CD4-positive, alpha-beta T cell treated with Interleukin-15 for 1 hour (primary cell): ENCODE measurements around the gene PLPP4.
"Not testable (repeated sequence)": the region's sequence is repeated elsewhere in the genome, so short reads cannot be mapped to it uniquely, and the experiment has no call there.

ENCODE experiments used
- DNase-seq: peaks from one replicate; pipeline ENCODE4 v3.0.0-alpha.2; 2020

PLPP4 gene

DNA sequence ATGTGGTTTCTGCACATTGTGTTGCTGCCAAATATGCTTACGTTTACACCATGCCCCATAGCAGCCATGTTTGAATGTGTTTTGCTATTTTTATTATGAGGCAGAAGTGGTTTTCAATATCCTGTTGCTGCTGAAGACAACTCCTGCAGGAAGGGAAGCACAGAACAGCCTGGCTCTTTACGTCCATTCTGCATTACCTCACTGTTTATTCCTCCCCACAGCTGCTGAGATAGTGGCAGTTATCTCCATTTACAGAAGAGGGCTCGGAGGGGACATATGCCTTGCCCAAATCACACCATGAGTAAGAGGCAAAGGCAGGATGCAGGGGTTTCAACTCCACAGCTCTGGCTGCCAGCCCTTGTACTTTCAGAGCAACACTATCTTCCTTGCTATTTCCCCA is 35.3 kb downstream of the PLPP4 start:
- DNase-seq: no peak

DNA sequence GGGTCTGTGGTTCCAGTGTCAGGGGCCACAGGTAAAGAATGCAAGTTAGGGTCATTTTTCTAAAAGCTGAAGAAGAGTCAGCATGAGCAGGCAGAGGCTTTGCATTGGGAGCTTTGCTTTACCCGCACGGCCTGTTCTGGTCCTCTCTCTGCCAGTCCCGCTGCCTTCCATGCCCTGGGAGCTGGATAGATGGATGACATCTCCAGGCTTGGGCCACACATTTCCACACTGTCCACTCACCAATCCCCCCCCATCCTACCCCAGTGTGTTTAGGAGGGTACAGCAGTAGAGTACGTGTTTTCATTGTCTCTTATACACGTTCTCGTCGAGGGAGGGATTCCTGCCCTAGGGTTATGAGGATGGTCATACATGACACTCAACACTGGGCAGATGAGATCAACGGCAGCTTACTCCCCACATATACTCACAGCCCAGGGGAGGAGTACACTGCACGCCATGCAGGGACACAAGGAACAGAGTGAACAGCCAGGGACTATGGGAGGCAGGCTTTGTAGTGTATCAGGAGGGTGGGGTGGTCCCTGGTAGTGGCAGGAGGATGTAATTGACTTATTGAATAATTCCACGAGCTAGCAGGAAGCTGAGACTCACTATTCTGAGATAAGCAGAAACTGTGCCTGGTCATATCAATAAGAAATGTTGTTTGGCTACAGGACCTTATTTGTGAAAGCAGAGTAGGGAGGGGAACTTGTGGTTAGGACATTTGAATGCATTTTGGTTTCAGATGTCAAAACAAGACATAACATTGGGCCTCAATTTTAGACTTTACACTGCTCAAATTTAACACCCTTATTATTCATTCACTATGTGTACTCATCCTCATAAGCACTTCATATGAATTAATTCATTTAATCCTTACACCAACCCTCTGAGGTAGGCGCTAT is 36.6 kb downstream of the PLPP4 start:
- DNase-seq: no peak

DNA sequence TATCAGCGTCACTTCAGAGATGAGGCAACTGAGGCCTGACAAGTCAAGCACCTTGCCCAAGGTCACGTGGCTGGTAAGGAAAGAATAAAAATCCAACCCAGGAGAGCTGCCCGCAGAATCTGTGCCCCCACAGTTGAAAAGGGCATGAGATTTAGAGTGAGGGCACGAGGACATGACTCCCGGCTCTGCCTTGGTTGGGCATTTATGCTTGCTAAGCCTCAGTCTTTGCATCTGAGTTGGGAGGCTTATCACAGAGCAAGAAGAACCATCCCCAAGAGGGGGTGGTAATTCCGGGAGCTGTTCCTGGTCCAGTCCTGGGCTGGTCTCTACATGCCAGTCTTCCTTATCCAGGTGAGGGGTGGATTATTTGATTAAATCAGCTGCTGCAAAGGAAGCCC is 37.3 kb downstream of the PLPP4 start:
- no peak for DNase-seq

DNA sequence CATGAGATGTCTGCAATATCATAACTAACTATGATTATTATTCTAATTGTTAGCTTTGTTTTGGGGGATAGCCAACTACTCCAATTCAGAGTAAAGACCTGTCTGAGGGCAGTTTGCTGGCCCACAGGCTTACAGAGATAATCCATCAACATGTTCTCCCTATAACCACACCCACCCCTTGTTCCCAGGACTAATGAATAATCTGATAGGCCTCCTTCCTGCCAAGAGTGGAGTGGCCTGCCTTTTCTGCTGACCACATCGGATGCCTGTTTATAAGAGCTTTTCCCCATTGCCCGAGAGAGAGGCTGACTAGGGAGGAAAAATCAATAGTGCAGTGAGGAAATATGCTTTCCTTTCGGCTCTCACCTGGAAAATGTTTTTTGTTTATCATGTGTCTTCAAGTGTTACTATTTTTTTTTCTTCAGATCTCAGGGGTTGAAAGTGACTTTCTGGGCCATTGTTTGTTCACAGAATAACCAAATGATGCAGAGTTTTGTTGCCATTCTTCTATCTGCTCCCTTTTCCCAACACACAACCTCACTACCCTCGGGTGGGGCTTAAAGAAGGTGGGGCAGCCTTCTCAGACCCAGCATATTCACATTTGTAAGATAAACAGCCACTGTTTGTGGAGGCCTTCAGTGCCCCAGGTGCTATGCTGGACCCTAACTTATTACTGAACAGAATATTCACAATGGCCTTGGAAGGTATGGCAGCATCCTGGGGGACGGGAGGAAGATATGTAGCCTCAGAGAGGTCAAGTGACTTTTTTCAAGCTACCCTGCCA is 38.4 kb downstream of the PLPP4 start:
- DNase-seq: no peak

- no peak for DNase-seq
Observed at GRCh38 chr10:120499883-120500282, 42.9 kb downstream of the PLPP4 start.

- DNase-seq: no peak
Observed at GRCh38 chr10:120503689-120504088, 46.7 kb downstream of the PLPP4 start.

GRCh38 chr10:120504227-120504626 is 47.2 kb downstream of the PLPP4 start:
- DNase-seq: not testable (repeated sequence)

- no peak for DNase-seq
Observed at GRCh38 chr10:120505056-120505455, 48.0 kb downstream of the PLPP4 start.

GRCh38 chr10:120505866-120506265 is 48.8 kb downstream of the PLPP4 start:
- no peak for DNase-seq

DNA sequence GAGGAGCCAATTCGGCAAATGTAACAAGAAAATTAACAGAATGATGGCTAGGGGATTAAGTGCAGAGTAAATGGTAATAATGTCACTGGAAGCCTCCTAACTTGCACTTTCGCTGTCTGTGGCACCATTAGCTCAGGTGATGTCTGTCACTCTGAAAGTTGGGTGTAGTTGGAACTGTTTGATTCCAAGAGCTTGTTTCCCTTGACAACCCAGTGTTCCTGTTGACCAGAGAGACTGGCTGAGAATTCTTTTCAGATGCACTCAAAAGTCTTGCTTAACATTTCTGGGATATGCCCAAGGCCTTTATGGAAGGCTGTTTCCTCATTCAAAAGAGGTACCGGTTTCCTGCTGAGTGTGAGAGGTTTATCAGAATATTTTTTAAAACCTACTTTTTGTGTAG is 49.6 kb downstream of the PLPP4 start:
- DNase-seq: no peak

DNA sequence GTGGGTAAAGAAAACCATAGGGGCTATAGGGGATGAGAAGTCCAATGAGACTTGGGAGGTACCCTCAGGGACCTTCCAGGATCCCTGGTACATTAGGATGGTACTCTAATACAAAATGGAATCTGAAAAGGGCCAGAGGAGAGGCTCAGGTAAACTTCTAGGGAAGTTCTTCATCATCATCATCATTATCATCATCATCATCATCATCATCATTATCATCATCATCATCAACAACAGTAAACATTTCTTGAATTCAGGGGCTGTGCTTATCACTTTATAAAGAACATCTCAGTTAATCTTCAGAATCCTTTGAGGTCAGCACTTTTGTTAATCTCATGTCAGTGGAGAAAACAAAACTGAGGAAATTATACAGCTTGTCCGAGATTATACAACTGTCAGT is 50.1 kb downstream of the PLPP4 start:
- no peak for DNase-seq

DNA sequence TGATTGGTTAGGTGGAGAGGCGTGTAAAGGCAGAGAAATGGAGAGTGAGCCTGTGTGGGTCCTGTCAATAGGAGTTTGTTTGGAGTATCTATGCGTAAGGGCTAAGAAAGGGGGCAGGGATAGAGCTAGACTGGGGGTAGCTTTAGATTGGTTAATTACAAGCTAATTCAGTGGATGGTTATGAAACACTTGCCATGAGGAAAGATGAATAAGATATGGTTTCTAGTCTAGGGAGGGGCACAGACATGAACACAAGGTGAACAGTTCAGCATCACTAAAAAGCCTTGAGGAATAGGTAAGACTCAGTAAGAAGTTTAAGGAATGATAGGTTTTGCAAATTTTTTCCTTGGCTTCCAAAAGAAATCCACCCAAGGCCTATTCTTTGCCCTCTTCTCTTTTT is 50.6 kb downstream of the PLPP4 start:
- DNase-seq: no peak

DNA sequence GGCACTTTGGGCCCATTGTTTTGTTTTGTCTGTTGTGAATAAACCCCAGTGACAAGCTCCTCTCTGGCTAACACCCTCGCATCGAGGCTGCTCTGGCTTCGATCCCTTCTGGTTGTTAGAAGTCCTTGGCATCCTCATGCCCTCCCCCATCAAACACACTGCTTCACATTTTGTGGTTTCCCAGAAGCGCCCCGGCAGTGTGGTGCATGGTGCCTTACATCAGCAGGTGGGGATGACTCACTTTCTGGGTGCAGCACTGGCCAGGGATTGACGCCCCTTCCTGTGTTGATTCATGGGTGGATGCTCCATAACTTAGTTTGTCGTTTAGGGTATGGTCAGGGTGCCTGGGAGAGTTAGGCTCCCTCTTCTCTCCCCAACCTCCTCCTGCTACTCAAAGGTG is 51.4 kb downstream of the PLPP4 start:
- no peak for DNase-seq

DNA sequence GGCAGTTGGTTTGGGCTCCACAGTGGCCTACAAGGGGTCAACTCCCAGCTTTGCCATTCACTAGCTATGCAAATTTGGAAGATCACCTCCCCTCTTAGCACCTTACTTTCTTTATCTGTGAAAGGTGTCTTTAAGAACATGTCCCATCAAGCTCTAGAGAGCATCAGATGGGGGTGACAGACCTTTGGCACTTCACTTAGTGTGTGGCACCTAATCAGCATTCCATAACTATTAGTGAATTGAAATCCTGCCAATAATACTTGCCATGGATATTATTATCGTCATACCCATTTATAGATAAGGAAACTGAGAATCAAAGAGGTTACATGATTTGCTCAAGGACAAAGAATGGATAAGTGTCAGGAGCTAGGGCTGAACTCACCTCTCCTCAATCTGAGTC is 51.9 kb downstream of the PLPP4 start:
- DNase-seq: no peak

DNA sequence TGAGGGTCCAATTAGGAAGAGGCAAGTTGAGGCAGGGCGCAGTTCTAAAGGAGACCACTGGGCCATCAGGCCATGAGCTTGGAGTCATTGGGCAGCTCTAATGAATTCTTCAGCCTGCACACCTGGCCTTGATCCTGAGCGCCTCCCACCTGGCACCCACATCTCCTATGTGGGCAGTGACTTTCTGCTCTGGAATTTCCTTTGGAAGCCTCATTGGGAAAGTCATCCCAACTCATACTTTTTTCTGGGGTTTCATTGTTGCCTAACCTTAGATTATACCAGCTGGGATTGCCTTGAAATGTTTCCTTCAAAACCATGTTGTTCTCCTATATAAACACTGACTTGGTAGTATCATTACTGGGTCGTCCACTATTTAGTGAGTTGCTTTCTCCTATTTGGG is 54.1 kb downstream of the PLPP4 start:
- DNase-seq: no peak

DNA sequence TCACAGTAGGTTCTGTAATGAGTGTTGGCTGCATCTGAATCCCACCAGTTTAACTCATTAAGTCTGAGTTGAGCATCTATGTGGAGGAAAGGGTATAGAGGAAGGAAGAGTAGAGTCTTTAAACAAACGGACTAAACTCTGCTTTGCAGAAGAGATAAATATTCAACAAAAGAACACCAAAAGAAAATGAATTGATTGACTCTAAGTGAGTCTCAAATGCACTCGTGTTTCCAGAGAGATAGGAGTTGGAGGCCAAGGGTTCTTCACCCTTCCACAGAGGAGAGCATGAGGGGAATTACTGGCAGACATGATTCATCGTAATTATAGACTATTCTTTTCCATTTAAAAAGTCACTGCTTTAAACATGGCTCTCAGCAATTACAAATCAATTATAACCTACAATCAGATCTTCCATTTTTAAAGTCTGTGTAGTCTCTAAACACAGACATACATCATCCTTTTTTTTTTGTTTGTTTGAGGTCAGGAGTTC is 56.3 kb downstream of the PLPP4 start:
- no peak for DNase-seq

DNA sequence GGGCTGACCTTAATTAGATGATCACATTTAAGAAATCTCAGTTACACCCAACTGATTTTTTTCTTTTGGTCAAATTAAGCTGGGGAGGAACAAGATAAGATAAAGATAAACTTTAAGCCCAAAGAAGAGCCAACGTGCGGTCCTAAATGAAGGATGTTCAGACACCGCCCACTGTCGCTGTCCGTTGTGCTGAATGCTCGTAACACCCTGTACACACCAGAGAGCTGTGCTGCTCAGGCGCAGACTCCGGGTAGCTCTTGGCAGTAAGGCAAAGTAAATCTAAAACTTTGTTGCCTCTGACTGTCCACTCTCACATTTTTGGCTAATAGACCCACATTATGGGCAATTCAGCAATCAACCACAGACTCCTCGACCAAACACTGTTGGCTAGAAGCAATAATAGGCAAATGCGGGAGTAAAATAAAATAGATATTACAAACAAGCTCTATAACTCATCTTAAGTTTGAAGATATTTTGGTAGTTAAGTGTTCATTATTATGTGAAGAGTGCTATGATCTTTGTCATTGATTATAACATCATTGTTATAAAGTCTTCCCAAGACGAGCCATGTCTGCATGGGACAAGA is 57.1 kb downstream of the PLPP4 start:
- DNase-seq: no peak

- DNase-seq: no peak
Observed at GRCh38 chr10:120514959-120515358, 57.9 kb downstream of the PLPP4 start.

GRCh38 chr10:120515741-120516140 is 58.7 kb downstream of the PLPP4 start:
- no peak for DNase-seq

GRCh38 chr10:120516426-120516825 is 59.4 kb downstream of the PLPP4 start:
- DNase-seq: no peak

GRCh38 chr10:120517196-120517595 is 60.2 kb downstream of the PLPP4 start:
- no peak for DNase-seq

GRCh38 chr10:120517881-120518484 is 61.0 kb downstream of the PLPP4 start:
- DNase-seq: no peak

- no peak for DNase-seq
Observed at GRCh38 chr10:120521880-120522279, 64.9 kb downstream of the PLPP4 start.
